Nephron (organoid): ENCODE results near the gene SNED1.

Experiments
- H3K27ac Mint-ChIP-seq, 3 experiments: 2 replicates each; pipeline ENCODE4 v1.8.0; 2020; ENCODE audit warnings: mixed read lengths in 3 of 3, mild to moderate bottlenecking in 2 of 3, moderate library complexity in 1 of 3
- H3K27me3 Mint-ChIP-seq: 2 replicates; pipeline ENCODE4 v1.8.0; 2021; ENCODE audit warnings: low read depth, mild to moderate bottlenecking, moderate library complexity, mixed read lengths
- H3K36me3 Mint-ChIP-seq: 2 replicates; pipeline ENCODE4 v1.8.0; 2020; ENCODE audit warnings: low read depth, mixed read lengths
- H3K4me1 Mint-ChIP-seq: 2 replicates; pipeline ENCODE4 v1.8.0; 2020; ENCODE audit warnings: mixed read lengths
- H3K4me3 Mint-ChIP-seq, 3 experiments: 2 replicates each; pipeline ENCODE4 v1.8.0; 2020; ENCODE audit warnings: mild to moderate bottlenecking in 3 of 3, mixed read lengths in 3 of 3, moderate library complexity in 2 of 3
- H3K9me3 Mint-ChIP-seq: 2 replicates; pipeline ENCODE4 v1.8.0; 2020; ENCODE audit warnings: mixed read lengths
- CTCF ChIP-seq, 3 experiments: fragments of 200-600 bp; sonication (generic); IDR thresholded peaks; one replicate each; pipeline ENCODE4 v1.5.0; 2021; ENCODE audit warnings: antibody characterized with exemption in 3 of 3; ENCODE audit not compliant: unreplicated experiment in 3 of 3

SNED1 gene

GRCh38 chr2:241066171-241066892 is 67.9 kb downstream of the SNED1 start:
- H3K27ac Mint-ChIP-seq = no peak overlapping the region
- no peaks in the 10 kb centered on the region for H3K4me1 Mint-ChIP-seq
- no peak for TF ChIP-seq CTCF (IDR thresholded peaks at IDR 0.05; ENCODE audit: unreplicated experiment in 3 of 3)
- H3K4me3 Mint-ChIP-seq = no peak overlapping the region
- H3K9me3 Mint-ChIP-seq = no peaks in the 10 kb centered on the region
- no peaks in the 10 kb centered on the region for H3K36me3 Mint-ChIP-seq
- peaks cover 20% of the 10 kb centered on the region for H3K27me3 Mint-ChIP-seq

- Mint-ChIP-seq H3K36me3 (no peaks in the 10 kb centered on the region), H3K9me3 (no peaks in the 10 kb centered on the region), H3K27me3 (peaks cover 20% of the 10 kb centered on the region), H3K27ac (no peak overlapping the region), H3K4me3 (no peak overlapping the region), H3K4me1 (no peaks in the 10 kb centered on the region)
- TF ChIP-seq CTCF (IDR thresholded peaks at IDR 0.05; ENCODE audit: unreplicated experiment in 3 of 3) = no peak
Observed at GRCh38 chr2:241066893-241067341, 68.5 kb downstream of the SNED1 start.

GRCh38 chr2:241067501-241068135 is 69.2 kb downstream of the SNED1 start:
- no peaks in the 10 kb centered on the region for H3K36me3 Mint-ChIP-seq
- peaks cover 18% of the 10 kb centered on the region for H3K27me3 Mint-ChIP-seq
- H3K9me3 Mint-ChIP-seq = no peaks in the 10 kb centered on the region
- TF ChIP-seq CTCF (IDR thresholded peaks at IDR 0.05; ENCODE audit: unreplicated experiment in 3 of 3) = no peak
- no peaks in the 10 kb centered on the region for H3K4me1 Mint-ChIP-seq
- no peak overlapping the region for H3K27ac Mint-ChIP-seq
- no peak overlapping the region for H3K4me3 Mint-ChIP-seq

- no peak overlapping the region for H3K4me3 Mint-ChIP-seq
- no peak overlapping the region for H3K27ac Mint-ChIP-seq
- no peaks in the 10 kb centered on the region for H3K36me3 Mint-ChIP-seq
- H3K9me3 Mint-ChIP-seq = no peaks in the 10 kb centered on the region
- peaks cover 14% of the 10 kb centered on the region for H3K27me3 Mint-ChIP-seq
- no peaks in the 10 kb centered on the region for H3K4me1 Mint-ChIP-seq
- TF ChIP-seq CTCF (IDR thresholded peaks at IDR 0.05; ENCODE audit: unreplicated experiment in 3 of 3) = no peak
Observed at GRCh38 chr2:241068136-241068941, 69.9 kb downstream of the SNED1 start.

GRCh38 chr2:241068942-241069810 is 70.8 kb downstream of the SNED1 start:
- peaks cover 10% of the 10 kb centered on the region for H3K27me3 Mint-ChIP-seq

More at GRCh38 chr2:241068942-241069810, 70.8 kb downstream of the SNED1 start:
- Mint-ChIP-seq H3K4me1 (no peaks in the 10 kb centered on the region), H3K4me3 (no peak overlapping the region), H3K9me3 (no peaks in the 10 kb centered on the region), H3K36me3 (peaks cover 4% of the 10 kb centered on the region), H3K27ac (no peak overlapping the region)
- TF ChIP-seq CTCF (IDR thresholded peaks at IDR 0.05; ENCODE audit: unreplicated experiment in 3 of 3) = no peak
